EH (cell line): ENCODE results near the gene ELOB.
"Not testable (repeated sequence)": the region's sequence is repeated elsewhere in the genome, so short reads cannot be mapped to it uniquely, and the experiment has no call there.

ENCODE experiments used
- DNase-seq: peaks from one replicate; pipeline ENCODE4 v3.0.0-alpha.2; 2015; ENCODE audit warnings: low read depth

The ELOB gene

DNA sequence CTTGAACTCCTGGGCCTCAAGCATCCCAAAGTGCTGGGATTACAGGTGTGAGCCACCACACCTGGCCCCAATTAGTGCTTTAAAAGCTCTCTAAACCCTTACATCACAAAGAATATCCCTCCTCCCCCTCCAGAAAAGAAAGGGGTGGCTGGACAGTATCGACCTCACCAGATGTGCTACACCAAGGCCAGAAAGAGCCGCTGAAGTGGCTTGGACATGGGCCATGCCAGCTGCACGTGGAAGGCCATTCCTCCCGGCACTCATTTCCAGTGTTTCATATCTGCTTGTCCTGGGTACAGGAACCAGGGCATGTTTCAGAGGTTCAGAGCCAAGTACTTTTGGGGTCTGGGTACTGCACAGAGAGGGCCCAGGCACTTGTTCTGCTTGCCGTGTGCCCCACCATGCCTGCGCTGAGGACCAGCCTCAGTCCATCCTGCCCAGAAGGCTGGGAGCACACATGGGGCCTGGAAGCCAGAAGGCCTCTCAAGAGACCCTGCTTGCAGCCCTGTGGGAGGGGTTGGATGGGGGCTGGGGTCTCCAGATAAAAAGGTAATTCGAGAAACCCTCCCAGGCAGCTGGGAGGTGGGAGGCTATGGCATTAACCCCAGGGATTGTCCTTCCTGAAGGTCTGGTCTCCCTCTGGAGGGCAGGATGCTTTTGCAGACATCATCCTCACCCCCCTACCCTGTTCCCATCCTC, 28.2 kb downstream of the ELOB start:
- no peak for DNase-seq

DNA sequence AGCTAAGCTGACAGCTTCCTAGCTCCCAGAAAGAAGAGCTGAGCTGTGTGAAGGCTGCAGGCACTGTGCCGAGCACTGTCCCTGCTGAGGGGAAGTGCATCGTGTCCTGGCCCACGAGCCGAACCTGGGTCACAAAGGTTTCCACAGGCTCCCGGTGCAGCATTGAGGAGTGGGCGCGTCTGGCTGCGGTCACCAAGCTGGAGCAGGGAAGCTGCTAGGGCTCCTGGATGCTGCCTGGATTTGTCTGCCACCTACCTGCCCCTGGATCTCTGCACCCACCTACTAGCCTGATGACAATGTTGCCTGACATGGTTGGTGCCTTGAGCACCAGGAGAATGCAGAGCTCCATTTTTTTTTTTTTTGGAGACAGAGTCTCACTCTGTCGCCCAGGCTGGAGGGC, 31.1 kb downstream of the ELOB start:
- DNase-seq = no peak

DNA sequence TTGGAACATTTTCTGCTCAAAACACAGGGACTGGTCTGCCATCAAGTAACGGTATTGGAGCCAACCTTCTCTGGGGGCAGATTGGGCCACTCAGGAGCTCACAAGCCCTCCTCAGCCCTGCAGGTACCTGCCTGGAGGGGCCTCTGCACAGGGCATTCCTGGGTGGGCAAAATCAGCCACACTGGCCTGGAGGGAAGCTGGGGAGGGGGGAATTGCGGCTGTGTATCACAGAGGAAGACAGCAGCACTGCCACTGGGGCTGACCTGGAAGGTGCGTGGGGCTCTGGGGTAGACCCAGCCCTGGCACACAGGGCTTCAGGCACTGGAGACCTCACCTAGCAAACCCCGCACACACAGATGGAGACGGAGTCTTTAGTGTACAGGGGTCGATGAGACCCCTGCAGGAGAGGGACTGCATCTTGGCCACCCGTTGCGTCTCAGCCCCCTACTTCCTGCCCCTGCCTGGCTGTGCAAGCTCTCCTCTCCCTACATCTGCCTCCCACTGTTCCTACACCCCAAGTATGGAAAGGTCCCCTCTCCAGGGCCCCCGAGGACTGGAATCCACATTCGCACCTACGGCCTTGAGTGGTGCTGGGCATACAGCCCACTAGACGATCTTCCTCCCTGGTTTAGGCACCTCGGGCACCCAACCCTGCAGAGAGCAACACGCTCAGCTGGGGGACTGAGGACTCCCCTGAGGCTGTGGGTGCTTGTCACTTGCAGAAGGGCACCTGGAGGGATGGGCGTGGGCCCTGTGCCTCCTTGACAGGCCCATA, 31.8 kb downstream of the ELOB start:
- DNase-seq = no peak

DNA sequence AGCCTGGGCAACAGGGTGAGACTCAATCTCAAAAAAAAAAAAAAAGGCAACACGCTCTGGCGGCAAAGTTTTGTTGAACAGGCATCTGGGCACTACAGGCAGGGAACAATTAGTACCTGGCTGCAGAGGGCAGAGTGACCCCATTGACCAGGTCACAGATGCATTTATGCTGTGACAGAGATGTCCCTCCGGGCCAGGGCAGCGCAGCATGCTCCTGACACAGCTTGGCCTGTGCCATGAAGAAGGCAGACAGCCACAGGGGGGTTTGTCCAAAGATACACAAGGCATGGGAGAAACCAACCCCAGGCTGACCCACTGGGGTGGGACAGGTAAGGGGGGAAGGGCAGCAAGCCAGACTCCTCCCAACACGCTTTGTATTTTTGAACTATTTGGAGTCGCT, 32.4 kb downstream of the ELOB start:
- no peak for DNase-seq

DNA sequence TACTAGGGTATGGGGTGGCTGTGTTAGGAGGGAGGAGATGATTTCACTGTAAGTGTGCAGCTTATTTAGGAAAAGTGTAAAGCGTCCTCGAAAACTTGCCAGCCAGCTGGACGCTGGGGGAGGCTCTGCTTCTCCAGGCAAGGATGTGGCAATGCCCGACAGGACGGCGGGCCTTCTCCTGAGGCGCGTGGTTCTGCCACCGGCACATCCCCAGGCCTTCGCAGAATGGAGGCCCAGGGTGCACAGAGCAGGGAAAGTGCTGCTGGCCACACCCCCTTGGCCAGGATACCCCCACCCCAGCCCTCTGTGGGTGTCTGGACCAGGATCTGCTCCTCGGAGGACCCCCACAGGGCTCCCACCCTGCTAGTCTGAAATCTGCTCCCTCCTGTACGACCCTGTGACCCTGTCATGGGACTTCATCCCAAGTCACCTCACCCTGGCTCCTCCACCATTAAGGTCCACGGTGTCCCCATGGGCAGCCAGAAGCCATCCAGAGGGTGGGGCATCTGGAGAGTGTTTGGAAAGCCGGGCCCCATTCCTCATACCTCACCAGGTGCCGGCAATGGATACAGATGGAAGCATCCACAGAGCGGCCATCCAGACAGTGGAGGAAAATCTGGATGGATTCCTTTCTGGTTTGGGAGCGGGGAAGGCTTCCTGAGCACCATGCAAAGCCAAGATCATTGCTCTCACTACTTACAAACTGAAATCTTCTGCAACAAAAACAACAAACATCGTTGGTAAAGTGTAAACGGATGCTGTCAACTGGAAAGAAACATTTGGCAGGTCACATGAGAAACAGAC, 33.9 kb downstream of the ELOB start:
- DNase-seq = no peak

DNA sequence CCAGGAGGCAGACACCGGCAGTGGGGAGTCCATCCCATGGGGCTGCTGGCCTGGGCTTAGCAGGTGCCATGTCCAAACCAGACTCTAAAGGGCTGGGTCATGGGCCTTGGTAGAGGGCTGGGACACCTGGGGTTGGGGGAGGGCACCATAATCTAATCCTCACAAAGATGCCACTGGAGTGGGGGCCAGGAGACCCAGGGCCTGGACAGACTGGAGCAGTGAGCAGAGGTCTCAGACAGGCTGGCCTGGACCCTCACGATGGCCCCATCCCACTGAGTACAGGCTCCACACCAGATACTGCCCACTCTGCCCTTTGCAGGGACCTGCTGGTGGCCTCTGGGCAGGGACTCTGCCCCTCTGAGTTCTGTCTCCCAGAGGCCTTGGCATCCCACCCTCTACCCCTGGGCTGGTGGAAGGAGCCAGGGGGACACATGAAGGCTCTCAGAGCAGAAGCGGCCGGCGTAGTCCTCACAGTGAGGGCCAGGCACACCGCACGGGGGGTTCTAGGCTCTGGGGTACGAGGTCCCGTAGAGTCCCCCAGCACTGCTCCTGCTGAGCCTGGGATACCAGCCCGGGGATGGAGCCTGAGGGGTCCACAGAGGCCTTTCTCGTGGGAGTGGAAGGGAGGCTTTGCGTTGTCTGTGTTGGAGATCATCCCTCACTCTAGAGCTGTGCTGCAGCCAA, 34.6 kb downstream of the ELOB start:
- no peak for DNase-seq

DNA sequence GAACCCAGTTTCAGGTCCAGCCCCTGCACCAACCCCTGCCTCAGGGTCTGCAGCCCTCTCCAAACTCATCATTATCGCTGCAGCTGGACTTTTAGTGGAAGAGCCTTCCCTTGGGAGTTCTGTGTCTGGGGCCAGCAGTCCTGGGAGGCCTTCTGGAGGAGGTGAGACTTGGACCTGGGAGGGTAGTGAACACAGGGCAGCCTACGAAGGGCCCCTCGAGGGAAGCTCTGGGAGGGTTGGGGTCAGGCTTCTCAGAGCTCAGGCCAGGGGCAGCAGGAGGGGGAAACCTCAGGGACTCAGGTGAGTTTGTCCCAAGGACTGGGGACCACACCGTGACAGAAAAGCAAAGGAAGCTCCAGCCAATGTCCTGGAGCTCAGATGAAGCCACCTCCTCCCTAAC, 35.9 kb downstream of the ELOB start:
- no peak for DNase-seq

DNA sequence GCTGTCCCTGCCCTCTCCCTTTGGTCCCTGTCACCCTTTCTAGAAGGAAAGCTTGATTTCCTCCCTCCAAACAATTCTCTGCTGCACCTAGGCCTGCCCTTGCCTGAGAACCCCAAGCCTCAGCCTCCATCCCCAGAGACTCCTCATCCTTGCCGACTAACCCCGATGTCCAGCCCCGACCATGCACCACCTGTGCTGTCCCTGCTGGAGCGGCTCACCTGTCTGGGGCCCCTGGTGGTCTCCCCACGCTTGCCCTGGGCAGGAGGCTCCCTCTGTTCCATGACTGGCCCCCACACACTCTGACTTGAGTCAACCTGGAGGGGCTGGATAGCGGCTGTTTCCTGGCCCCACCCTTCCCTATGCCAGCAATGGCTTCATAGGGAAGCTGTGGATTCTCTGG, 36.6 kb downstream of the ELOB start:
- no peak for DNase-seq

DNA sequence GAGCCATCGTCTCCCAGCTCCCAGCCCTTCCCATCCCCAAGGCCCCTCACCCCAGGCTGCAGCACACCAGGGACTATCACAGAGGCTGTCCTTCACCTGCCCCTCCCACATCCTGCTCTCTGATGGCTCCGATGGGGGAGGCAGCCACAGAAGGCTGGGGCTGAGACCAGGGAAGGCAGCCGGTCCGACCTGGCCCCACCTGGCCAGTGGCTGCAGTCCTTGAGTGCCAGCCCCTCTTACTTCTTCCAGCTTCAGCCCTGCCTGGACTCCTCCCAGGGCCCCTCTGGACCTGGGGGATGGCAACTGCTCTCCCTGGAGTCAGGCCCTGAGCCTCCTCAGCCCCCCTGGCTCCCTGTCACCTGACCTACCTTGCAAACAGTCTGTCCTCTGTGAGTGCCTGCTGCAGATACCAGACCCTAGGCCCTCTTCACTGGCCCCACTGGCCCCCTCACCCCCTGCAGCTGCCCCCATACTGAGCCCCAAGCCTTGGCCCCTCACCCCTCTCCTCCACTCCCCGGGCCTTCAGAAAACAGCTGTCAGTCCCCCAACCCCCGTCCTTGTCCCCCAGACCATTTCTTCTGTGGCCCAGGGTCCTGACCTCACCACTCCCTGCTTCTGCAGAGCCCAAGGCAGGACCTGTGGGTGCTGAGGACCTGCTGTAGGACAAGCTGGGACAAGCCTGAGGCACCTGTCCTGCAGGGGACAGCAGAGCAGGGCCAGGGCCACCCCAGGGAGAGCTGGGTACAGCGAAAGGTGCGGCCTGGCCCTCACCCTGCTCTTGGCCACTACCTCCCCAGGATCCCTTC, 37.3 kb downstream of the ELOB start:
- DNase-seq = no peak

DNA sequence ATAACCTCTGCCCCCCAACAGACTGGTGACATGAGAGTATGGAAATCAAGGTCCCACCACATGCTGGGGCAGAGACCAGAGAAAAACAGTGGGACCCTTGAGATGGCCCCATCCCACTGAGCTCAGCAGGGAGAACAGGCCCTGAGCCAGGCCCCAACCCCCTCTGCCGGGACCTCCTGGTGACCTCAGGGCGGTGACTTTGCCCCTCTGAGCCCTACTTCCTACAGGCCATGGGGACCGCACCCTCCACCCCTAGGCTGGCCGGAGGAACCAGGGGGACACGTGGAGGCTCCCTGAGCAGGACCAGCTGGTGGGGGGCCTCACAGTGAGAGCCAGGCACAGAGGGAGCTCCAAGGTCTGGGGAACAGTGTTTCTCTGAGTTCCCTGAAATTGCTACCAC, 38.5 kb downstream of the ELOB start:
- DNase-seq = no peak

DNA sequence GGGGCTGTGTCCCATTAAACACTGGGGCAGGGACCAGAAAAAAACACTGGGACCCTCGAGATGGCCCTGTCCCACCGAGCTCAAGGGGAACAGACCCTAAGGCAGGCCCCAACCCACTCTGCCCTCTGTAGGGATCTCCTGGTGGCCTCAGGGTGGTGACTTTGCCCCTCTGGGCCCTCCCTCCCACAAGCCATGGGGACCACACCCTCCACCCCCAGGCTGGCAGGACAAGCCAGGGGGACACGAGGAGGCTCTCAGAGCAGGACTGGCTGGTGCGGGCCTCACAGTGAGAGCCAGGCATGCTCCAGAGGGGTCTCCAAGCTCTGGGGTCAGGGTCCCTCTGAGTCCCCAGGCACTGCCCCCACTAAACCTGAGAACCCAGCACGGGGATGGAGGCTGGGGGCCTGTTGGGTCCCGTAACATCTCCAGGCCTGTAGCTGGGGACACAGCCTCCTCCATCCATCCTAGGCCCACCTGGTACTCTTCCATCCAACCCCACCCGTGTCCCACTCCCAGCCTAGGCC, 39.1 kb downstream of the ELOB start:
- no peak for DNase-seq

DNA sequence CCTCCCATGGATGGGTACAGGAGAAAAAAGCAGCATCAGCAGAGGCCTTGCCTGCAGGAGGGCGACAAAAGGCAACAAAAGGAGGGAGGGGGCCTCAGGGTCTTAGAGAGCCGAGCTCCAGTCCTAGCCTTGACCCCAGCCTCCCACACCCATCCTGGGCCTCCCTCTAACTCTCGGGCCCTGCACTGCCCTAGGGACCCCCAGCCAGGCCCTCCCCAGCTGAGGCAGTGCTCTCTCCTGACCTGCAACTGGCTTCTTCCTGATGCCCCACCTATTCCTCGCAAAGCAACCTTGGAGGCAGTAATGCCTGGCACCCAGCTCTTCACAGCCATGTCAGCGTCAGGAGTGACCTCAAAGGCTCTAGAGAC, 39.9 kb downstream of the ELOB start:
- DNase-seq = no peak

DNA sequence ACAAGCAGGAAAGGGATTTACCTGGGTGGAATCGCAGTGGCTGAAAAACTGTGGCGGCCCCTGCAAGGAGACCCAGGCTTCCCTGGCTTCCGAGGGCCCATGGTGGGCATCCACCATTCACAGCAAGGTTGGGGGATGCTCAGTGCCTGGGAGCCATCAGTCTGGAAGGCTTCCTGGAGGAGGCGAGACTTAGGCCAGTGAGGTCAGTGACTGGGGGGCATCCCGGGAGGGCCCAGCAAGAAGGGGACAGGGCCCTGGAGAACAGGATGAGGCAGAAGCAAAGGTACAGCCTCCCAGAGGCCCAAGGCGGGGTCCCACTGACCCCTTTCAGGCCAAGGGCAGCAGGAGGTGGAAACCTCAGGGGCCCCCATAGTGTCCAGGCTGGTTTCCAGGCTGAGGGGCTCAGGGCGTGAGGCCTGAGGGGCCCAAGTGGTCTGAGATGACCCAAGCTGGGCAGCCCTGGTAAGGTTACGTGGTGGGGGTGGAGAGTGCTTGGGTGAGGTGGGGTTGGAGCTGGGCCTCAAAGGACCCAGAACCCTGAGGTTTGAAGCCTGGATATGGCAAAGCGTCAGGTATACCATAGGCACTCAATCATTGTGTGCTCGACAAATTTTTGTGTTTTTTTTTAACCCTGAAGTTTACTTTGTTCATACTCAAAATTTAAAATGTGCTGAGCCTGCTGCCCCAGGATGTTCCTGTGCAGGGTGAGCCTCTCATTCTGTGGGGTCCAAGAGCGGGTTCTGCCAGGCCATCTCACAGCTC, 40.4 kb downstream of the ELOB start:
- no peak for DNase-seq

DNA sequence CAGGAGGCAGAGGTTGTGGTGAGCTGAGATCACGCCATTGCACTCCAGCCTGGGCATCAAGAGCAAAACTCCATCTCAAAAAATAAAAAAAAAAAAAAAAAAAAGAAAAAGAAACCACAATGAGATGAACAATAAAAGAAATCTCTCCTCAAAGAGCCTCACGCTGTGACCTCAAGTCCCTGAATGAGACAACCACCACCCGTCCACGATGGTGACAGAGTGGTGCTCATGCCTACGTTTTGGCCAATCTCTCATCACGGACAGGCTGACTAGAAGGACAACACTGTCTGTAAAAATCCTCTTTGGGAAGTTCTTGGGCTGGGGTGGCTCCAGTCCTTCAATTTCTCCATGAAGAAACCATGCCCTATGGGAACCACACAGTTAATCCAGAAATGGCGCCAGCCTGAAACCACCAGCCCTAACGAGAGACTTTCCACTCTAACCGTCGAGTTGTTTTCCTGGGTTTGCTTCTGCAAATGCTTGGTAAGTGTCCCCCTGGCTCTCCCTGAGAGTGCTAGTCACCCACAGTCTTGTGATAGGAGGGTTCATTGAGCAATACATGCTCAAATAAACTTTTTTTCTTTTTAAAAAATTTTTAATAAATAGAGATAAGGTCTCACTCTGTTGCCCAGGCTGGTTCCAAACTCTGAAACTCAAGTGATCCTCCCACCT, 42.1 kb downstream of the ELOB start:
- DNase-seq = no peak

DNA sequence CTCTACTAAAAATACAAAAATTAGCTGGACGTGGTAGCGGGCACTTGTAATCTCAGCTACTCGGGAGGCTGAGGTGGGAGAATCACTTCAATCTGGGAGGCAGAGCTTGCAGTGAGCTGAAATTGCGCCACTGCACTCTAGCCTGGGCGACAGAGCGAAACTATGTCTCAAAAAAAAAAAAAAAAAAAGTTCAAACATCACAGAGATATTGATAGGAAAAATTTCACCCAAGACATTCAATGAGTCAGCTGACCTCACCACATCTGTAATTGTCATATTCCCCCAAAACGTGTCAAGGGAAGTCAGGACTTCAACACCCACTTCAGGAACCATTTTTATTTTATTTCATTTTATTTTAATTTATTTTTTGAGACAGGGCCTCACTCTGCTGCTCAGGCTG, 49.0 kb downstream of the ELOB start:
- DNase-seq = no peak

DNA sequence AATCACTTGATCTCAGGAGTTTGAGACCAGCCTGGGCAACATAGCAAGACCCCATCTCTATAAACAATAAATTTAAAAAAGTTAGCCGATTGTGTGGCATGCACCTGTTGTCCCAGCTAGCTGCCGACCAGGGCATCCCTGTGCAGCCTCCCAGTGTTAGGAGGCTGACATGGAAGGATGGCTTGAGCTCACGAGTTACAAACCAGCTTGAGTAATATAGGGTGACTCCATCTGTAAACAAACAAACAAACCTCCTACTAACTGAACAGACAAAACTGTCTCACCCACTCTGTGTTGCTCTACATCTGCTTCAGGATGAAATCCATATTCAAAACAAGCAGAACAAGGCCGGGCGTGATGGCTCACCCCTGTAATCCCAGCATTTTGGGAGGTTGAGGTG, 50.2 kb downstream of the ELOB start:
- no peak for DNase-seq

DNA sequence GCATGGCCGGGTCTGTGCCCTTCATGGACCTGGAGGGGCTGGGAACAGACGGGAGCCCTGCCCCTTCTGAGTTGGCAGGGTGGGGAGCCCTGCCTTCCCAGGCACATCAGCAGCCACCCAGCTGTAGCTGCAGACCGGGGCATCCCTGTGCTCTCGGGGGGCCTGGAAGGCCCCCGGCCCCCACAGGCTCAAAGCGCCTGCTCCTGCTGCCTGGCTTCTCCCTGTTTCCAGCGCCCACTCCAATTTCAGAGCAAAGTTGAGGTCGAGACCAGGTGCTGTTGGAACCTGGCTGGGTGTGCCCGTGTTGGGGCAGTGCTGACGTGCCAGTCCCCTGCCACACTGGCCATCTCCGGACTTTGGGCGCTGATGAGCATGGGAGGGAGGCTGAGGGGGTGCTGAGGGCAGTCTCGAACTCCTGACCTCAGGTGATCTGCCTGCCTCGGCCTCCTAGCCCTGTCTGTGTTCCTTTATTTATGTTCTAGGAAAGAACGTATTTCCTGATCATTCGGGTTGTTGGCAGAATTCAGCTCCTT, 52.2 kb downstream of the ELOB start:
- no peak for DNase-seq

DNA sequence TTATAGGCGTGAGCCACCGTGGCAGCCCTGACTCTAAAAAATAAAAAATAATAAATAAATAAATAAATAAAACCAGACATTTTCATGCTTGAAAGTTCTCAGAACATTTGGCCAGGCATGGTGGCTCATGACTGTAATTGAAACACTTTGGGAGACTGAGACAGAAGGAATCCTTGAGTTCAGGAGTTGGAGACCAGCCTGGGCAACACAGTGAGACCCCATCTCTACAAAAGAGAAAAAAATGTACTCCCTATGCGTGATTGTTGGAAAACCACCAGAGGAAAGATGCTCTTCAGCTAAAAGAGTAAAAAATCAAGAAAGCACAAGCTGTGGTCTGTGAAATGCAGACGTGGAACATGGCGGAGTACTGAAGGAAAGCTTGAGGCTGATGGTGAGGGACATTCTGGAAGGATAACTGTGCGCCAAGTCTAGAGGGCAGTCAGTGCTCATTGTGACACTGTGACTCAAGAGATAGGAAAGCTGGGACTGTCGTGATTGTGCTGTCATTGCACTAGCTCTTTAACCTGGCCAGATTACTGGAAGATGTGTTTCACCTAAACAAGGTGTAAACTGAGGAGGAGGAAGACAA, 52.9 kb downstream of the ELOB start:
- DNase-seq = no peak

DNA sequence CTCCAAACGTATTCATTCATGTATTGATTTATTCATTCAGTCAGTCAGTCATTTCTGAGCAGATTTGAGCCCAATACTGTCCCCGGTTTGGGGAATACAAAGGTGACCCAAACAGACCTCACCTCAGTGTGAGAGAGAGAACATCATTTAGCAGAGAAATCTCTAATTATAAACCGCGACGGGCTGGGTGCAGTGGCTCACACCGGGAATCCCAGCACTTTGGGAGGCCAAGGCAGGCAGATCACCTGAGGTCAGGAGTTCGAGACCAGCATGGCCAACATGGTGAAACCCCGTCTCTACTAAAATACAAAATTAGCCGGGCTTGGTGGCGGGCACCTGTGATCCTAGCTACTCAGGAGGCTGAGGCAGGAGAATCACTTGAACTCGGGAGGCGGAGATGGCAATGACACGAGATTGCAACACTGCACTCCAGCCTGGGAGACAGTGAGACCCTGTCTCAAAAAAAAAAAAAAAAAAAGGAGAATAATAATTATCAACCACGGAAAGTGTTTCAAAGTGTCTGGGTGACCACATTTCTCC, 55.4 kb downstream of the ELOB start:
- not testable (repeated sequence) for DNase-seq
